Pancreas (tissue), 10 donors: ENCODE measurements around the gene PRPF38A. TPM values are rescaled to one million over a fixed set of nuclear protein-coding genes. Genes with fewer than 3 reads are reported as not detected.

Source experiments
- ATAC-seq, 4 donors: fragments of 200-7000 bp; cut with Tn5 transposase; one replicate each; pipeline versions ENCODE4 v1.8.0 to v1.9.1; 2020; ENCODE audit warnings: mild to moderate bottlenecking in 4 of 4, moderate library complexity in 4 of 4
- DNase-seq, 6 donors: peaks; one replicate each; pipeline ENCODE4 v3.0.0-alpha.2; 2020
- FAIRE-seq: peaks from 2 replicates; lab custom pipeline; 2012; peaks lifted over from hg19 to GRCh38; lab: Jason Lieb, UNC
- H3K27ac ChIP-seq, 4 donors: fragments of 200-600 bp; sonication (generic); 1 replicate in 3 of 4; 2 replicates in 1 of 4; pipeline versions ENCODE4 v1.5.0 to v1.8.0; 2020
- H3K27me3 ChIP-seq, 4 donors: fragments of 200-600 bp; one replicate each; pipeline ENCODE4 v1.8.0; 2021
- H3K36me3 ChIP-seq, 3 donors: fragments of 200-600 bp; sonication (generic) in 1 of 3; one replicate each; pipeline versions ENCODE4 v1.5.0 to v1.8.0; 2020 to 2021
- H3K4me1 ChIP-seq, 3 donors: fragments of 200-600 bp; one replicate each; pipeline ENCODE4 v1.8.0; 2021
- H3K4me3 ChIP-seq, 4 donors: fragments of 200-600 bp; sonication (generic) in 2 of 4; one replicate each; pipeline versions ENCODE4 v1.5.0 to v1.8.0; 2020 to 2021
- H3K9me3 ChIP-seq, 4 donors: fragments of 200-600 bp; one replicate each; pipeline ENCODE4 v1.8.0; 2021
- CTCF ChIP-seq, 4 donors: fragments of 200-600 bp; sonication (generic) in 3 of 4; IDR thresholded peaks; one replicate each; pipeline versions ENCODE4 v1.5.0 to v1.8.0; 2021; ENCODE audit warnings: antibody characterized with exemption in 4 of 4
- WGBS, 2 donors: extraction: QIAGEN DNeasy Blood & Tissue Kit; methylation state at CpG; one replicate each; pipeline ENCODE4 v1.1.7; 2013; 5-methylcytosine and 5-hydroxymethylcytosine counted together
- intact Hi-C, 3 donors: fragments of 100-400 bp; cut with DNase I; formaldehyde crosslinking; loops; one replicate each; pipeline versions ENCODE4 v1.11.1 to v1.14.2; 2022
- polyA plus RNA-seq, 2 donors: library from polyadenylated mRNA; stranded (reverse); fragments of 200-250 nt; gene quantifications; one replicate each; pipeline ENCODE4 v1.2.3, GENCODE V29; 2013
- total RNA-seq, 6 donors: library from RNA; stranded (reverse); fragmentation: NEBNext Ultra II Directional in 4 of 6; extraction: Animal tissue kit (Norgen Biotek cat#: 25700) in 4 of 6; gene quantifications; one replicate each; pipeline versions ENCODE4 v1.2.1 to v1.2.4, GENCODE V29; 2021 to 2023
- donor health status: healthy with polysubstance abuse.
- donor health status: DM: no; HTN: no; CAD: no; lungs with moderate emphysema.
- donor health status: DM: no; HTN: no; CAD: no.
- donor health status: control.
- donor health status: control.
- donor health status: Bipolar disorder and iron deficiency.
- donor health status: DM: yes; HTN: yes; CAD: no.
- donor health status: DM: no; HTN: no; CAD: no.
- donor health status: DM: no; HTN: no; CAD: no.
- donor health status: DM: yes; HTN: yes; CAD: no.

PRPF38A gene, protein sequence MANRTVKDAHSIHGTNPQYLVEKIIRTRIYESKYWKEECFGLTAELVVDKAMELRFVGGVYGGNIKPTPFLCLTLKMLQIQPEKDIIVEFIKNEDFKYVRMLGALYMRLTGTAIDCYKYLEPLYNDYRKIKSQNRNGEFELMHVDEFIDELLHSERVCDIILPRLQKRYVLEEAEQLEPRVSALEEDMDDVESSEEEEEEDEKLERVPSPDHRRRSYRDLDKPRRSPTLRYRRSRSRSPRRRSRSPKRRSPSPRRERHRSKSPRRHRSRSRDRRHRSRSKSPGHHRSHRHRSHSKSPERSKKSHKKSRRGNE
- total RNA-seq: 10 to 100 TPM; 12.3 to 25.6 (median 19.0) TPM
- 10 to 100 TPM in 1 of 2 donors, 1 to 10 TPM in 1; 7.8 to 12.3 TPM for polyA plus RNA-seq

GRCh38 chr1:52404116-52404974, at the start of gene PRPF38A, which contains the start of gene ORC1:
TSS of gene PRPF38A (plus strand) at chr1:52404602. CDS start at chr1:52404750, 148 bp downstream.
TSS of gene ORC1 (minus strand) at chr1:52404423. CDS start at chr1:52402223, 2,200 bp downstream.
- DNase-seq: peak; percentile 95 to 98 (median 97)
- intact Hi-C loops: no loop called here
- peak within 1 kb of the TSS; percentile 79 to 91 (median 85) for H3K27ac ChIP-seq
- H3K27me3 ChIP-seq: no peaks in the 10 kb centered on the region
- H3K4me1 ChIP-seq: peaks cover 12 to 20% (median 14%) of the 10 kb centered on the region in 3 donors
- peak; percentile 99 to 100 (median 100) for ATAC-seq
- H3K36me3 ChIP-seq: peaks cover 0 to 14% (median 6%) of the 10 kb centered on the region in 3 donors
- peak; percentile 86 for FAIRE-seq
- H3K9me3 ChIP-seq: no peaks in the 10 kb centered on the region
- 0% methylated on average over 57 of the region's 57 CpGs for WGBS, 2 donors
- peak within 1 kb of the TSS; percentile 62 to 83 (median 78) for H3K4me3 ChIP-seq
- peak in 2 of 4 donors; percentile 14 to 23 for TF ChIP-seq CTCF (IDR thresholded peaks at IDR 0.05)

DNA sequence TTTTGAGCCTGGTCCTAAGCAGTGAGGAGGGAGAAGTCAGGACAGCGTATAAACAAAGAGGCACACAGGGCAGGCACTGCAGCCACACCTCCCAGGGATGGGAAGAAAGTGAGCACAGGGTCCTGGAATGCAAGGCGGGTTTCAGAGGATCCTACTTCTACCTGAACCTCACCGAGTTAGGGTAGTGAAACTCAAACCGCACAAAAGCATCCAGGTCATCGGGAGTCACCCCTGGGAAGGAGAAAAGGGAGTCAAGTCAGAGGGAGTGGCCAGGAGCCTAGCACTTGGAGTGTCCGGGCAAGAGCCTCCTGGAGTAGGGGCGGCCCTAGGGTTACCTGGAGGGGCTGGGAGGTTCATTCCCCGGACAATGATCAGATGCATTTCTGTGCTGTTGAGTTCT, 49.0 kb upstream of the PRPF38A start:
- no peak for ATAC-seq
- H3K4me1 ChIP-seq: no peaks in the 10 kb centered on the region
- no peaks in the 10 kb centered on the region for H3K9me3 ChIP-seq
- TF ChIP-seq CTCF (IDR thresholded peaks at IDR 0.05): no peak
- intact Hi-C loops: no loop called here
- 91 to 92% methylated on average over 8 of the region's 8 CpGs for WGBS, 2 donors
- peak in 1 of 6 donors; percentile 18 for DNase-seq
- H3K36me3 ChIP-seq: peaks cover 18 to 78% (median 44%) of the 10 kb centered on the region in 3 donors
- no peak overlapping the region for H3K27ac ChIP-seq
- no peak overlapping the region for H3K4me3 ChIP-seq
- H3K27me3 ChIP-seq: no peaks in the 10 kb centered on the region
- FAIRE-seq: no peak

DNA sequence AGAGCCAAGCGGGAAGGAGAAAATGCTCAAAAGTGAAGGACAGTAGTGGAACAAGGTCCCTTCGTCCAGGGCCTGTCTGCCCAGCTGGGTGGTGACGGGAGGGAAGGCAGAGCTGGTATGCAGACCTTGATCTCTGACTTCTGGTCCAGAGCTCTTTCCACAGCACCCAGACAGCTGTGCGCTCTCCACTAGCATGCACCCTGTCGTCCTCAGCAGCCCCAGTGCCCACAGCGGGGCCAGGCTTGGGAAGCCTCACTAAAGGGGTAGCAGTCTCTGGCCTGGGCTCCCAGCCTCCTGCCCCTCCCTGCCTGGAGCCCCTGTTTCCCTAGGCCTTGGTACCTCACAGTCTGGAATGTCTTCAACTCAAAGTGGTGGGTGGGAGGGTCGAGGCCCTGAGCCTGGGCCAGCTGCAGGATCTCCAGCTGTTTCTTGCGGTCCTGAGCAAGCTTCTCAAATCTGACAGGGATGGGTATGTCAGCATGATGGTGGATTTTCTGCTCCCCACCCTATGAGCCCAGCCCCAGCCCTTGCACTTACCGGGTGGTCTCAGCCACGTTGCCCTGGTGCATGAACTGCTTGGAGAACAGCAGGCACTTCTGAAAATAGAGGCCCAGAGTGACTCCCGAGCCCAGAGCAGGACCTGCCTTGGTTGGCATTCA, 48.4 kb upstream of the PRPF38A start:
- WGBS, 2 donors: 90 to 93% methylated on average over 11 of the region's 11 CpGs
- intact Hi-C loops: no loop called here
- no peak for TF ChIP-seq CTCF (IDR thresholded peaks at IDR 0.05)
- peaks cover 18 to 84% (median 50%) of the 10 kb centered on the region in 3 donors for H3K36me3 ChIP-seq
- H3K4me1 ChIP-seq: no peaks in the 10 kb centered on the region
- H3K9me3 ChIP-seq: no peaks in the 10 kb centered on the region
- ATAC-seq (no peak), DNase-seq (peak in 1 of 6 donors; percentile 33), FAIRE-seq (no peak)
- no peak overlapping the region for H3K27ac ChIP-seq
- H3K4me3 ChIP-seq: no peak overlapping the region
- H3K27me3 ChIP-seq: no peaks in the 10 kb centered on the region

- no peak overlapping the region for H3K27ac ChIP-seq
- no peak for TF ChIP-seq CTCF (IDR thresholded peaks at IDR 0.05)
- intact Hi-C loops: no loop called here
- H3K9me3 ChIP-seq: no peaks in the 10 kb centered on the region
- H3K27me3 ChIP-seq: no peaks in the 10 kb centered on the region
- FAIRE-seq (no peak), DNase-seq (no peak), ATAC-seq (no peak)
- 92 to 95% methylated on average over 8 of the region's 8 CpGs for WGBS, 2 donors
- H3K4me1 ChIP-seq: no peaks in the 10 kb centered on the region
- peaks cover 18 to 91% (median 53%) of the 10 kb centered on the region in 3 donors for H3K36me3 ChIP-seq
- no peak overlapping the region for H3K4me3 ChIP-seq
These were observed 47.5 kb upstream of the PRPF38A start for GRCh38 chr1:52356818-52357355.
